ENCODE data around the gene HPX. TPM values are rescaled to one million over a fixed set of nuclear protein-coding genes. Genes with fewer than 3 reads are reported as not detected.

HPX gene
- total RNA-seq, 1 donor from 2014 or later = 0.56 TPM

DNA sequence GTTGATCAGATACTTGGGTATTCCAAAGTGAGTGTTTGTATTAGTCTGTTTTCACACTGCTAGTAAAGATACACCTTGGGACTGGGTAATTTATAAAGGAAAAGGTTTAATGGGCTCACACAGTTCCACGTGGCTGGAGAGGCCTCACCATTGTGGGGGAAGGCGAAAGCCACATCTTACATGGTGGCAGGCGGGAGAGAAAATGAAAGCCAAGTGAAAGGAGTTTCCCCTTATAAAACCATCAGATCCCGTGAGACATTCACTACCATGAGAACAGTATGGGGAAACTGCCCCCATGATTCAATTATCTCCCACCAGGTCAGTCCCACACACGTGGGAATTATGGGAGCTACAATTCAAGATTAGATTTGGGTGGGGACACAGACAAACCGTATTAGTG, 47.6 kb upstream of the HPX start:
- Histone ChIP-seq H2AFZ (replicated peaks) (no peak overlapping the region), H3K4me1 (no peaks in the 10 kb centered on the region), H3K36me3 (no peaks in the 10 kb centered on the region), H3K4me2 (no peak overlapping the region), H3F3A (ENCODE audit: low read depth) (no peaks in the 10 kb centered on the region), H3K79me2 (ENCODE audit: low read depth) (peaks cover 5% of the 10 kb centered on the region), H3K27ac (no peak overlapping the region), H3K27me3 (no peaks in the 10 kb centered on the region), H3K4me3 (no peak overlapping the region), H4K20me1 (ENCODE audit: low read depth) (no peaks in the 10 kb centered on the region), H3K9me3 (ENCODE audit: low read depth) (no peaks in the 10 kb centered on the region), H3K9ac (no peak overlapping the region)
- Mint-ChIP-seq H3K27ac (no peak overlapping the region), H3K27me3 (ENCODE audit: insufficient read depth, low read depth) (no peaks in the 10 kb centered on the region), H3K9me3 (no peaks in the 10 kb centered on the region), H3K36me3 (peaks cover 5% of the 10 kb centered on the region), H3K4me1 (peaks cover 2% of the 10 kb centered on the region), H3K4me3 (no peak overlapping the region)
- TF ChIP-seq EZH2phosphoT487 (IDR thresholded peaks at IDR 0.05) (no peak), EZH2 (IDR thresholded peaks at IDR 0.05) (no peak)
- TF ChIP-seq, protein P1, sequence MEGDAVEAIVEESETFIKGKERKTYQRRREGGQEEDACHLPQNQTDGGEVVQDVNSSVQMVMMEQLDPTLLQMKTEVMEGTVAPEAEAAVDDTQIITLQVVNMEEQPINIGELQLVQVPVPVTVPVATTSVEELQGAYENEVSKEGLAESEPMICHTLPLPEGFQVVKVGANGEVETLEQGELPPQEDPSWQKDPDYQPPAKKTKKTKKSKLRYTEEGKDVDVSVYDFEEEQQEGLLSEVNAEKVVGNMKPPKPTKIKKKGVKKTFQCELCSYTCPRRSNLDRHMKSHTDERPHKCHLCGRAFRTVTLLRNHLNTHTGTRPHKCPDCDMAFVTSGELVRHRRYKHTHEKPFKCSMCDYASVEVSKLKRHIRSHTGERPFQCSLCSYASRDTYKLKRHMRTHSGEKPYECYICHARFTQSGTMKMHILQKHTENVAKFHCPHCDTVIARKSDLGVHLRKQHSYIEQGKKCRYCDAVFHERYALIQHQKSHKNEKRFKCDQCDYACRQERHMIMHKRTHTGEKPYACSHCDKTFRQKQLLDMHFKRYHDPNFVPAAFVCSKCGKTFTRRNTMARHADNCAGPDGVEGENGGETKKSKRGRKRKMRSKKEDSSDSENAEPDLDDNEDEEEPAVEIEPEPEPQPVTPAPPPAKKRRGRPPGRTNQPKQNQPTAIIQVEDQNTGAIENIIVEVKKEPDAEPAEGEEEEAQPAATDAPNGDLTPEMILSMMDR (IDR thresholded peaks at IDR 0.05) = no peak
- DNase-seq (ENCODE audit: low spot score) = no peak

DNA sequence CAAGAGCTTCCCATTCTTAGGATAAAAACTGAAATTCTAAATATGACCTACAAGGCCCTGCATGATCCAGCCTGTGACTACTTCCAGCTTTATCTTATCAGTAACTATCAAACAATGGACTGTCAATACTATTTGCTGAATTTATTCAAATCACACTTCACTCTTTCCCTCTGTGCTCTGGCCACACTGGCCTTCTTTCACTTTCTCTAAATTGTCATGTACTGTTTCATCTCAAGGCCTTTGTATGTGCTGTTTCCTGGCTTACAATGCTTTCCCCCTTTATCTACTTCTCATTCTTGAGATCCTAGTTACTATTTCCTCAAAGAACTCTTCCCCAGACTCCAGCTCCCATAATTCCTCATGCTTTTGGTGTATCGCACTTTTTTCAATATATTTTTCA, 46.2 kb upstream of the HPX start:
- no peaks in the 10 kb centered on the region for H3K36me3 ChIP-seq
- Mint-ChIP-seq H3K4me1 (peaks cover 13% of the 10 kb centered on the region), H3K9me3 (no peaks in the 10 kb centered on the region), H3K27ac (no peak overlapping the region), H3K4me3 (no peak overlapping the region), H3K27me3 (ENCODE audit: insufficient read depth, low read depth) (no peaks in the 10 kb centered on the region), H3K36me3 (peaks cover 8% of the 10 kb centered on the region)
- H3K4me2 ChIP-seq = no peak overlapping the region
- no peak overlapping the region for H2AFZ ChIP-seq (replicated peaks)
- no peak overlapping the region for H3K4me3 ChIP-seq
- no peaks in the 10 kb centered on the region for H3F3A ChIP-seq (ENCODE audit: low read depth)
- peaks cover 10% of the 10 kb centered on the region for H4K20me1 ChIP-seq (ENCODE audit: low read depth)
- peaks cover 5% of the 10 kb centered on the region for H3K4me1 ChIP-seq
- no peaks in the 10 kb centered on the region for H3K9me3 ChIP-seq (ENCODE audit: low read depth)
- peaks cover 20% of the 10 kb centered on the region for H3K79me2 ChIP-seq (ENCODE audit: low read depth)
- no peak overlapping the region for H3K9ac ChIP-seq
- TF ChIP-seq EZH2 (IDR thresholded peaks at IDR 0.05) (no peak), EZH2phosphoT487 (IDR thresholded peaks at IDR 0.05) (no peak)
- TF ChIP-seq, protein P1 (IDR thresholded peaks at IDR 0.05) = no peak
- no peaks in the 10 kb centered on the region for H3K27me3 ChIP-seq
- H3K27ac ChIP-seq = no peak overlapping the region
- DNase-seq (ENCODE audit: low spot score) = no peak

DNA sequence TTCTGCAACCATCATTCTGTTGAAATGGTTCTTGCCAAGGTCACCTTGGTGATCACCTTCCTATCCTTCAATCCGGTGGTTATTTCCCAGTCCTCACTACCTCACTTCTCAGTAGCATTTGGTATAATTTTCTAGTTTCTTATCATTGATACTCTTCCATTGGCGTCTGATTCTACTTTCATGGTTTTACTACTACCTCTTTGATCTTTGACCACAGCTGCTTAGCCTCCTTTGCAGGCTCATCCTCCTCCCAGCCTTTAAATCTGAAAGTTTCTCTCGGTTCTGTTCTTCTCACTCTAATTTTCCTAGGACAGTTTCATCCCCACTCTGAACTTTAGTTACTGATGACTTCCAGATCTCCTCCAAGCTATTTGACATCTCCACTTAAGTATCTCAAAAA, 45.5 kb upstream of the HPX start:
- H3K4me1 ChIP-seq = peaks cover 5% of the 10 kb centered on the region
- H3K36me3 ChIP-seq = no peaks in the 10 kb centered on the region
- Mint-ChIP-seq H3K36me3 (peaks cover 8% of the 10 kb centered on the region), H3K4me3 (no peak overlapping the region), H3K9me3 (no peaks in the 10 kb centered on the region), H3K4me1 (peaks cover 14% of the 10 kb centered on the region), H3K27me3 (ENCODE audit: insufficient read depth, low read depth) (no peaks in the 10 kb centered on the region), H3K27ac (no peak overlapping the region)
- H3K4me3 ChIP-seq = no peak overlapping the region
- DNase-seq (ENCODE audit: low spot score) = no peak
- H3K9me3 ChIP-seq (ENCODE audit: low read depth) = no peaks in the 10 kb centered on the region
- TF ChIP-seq EZH2 (IDR thresholded peaks at IDR 0.05) (no peak), EZH2phosphoT487 (IDR thresholded peaks at IDR 0.05) (no peak)
- TF ChIP-seq, protein P1 (IDR thresholded peaks at IDR 0.05) = no peak
- H3F3A ChIP-seq (ENCODE audit: low read depth) = no peaks in the 10 kb centered on the region
- H2AFZ ChIP-seq (replicated peaks) = no peak overlapping the region
- H3K79me2 ChIP-seq (ENCODE audit: low read depth) = peaks cover 25% of the 10 kb centered on the region
- H3K9ac ChIP-seq = no peak overlapping the region
- H4K20me1 ChIP-seq (ENCODE audit: low read depth) = peaks cover 13% of the 10 kb centered on the region
- H3K27ac ChIP-seq = no peak overlapping the region
- no peak overlapping the region for H3K4me2 ChIP-seq
- no peaks in the 10 kb centered on the region for H3K27me3 ChIP-seq

All from neural progenitor cell (in vitro differentiated cells).